GM12892 (cell line): ENCODE results near the gene LRMDA.
"Not testable (repeated sequence)": the region's sequence is repeated elsewhere in the genome, so short reads cannot be mapped to it uniquely, and the experiment has no call there.

ENCODE experiments used
- DNase-seq: peaks from one replicate; pipeline ENCODE4 v3.0.0; 2011; ENCODE audit not compliant: insufficient read length
- FAIRE-seq: peaks from 2 replicates; lab custom pipeline; 2011; peaks lifted over from hg19 to GRCh38; lab: Jason Lieb, UNC
- POLR2A ChIP-seq: IDR thresholded peaks from 2 replicates; pipeline ENCODE4 v1.6.1; 2011; ENCODE audit warnings: low read depth, low read length, control low read depth
- POLR2AphosphoS5 ChIP-seq: IDR thresholded peaks from 2 replicates; pipeline ENCODE4 v1.6.1; 2011; ENCODE audit warnings: low read depth, low read length, control low read depth
- TAF1 ChIP-seq: IDR thresholded peaks from 2 replicates; pipeline ENCODE4 v1.6.1; 2011; ENCODE audit warnings: low read depth, mild to moderate bottlenecking, control low read depth, low read length, borderline replicate concordance

Gene LRMDA

GRCh38 chr10:76492026-76492425 is 1060.6 kb downstream of the LRMDA start:
- DNase-seq (no peak), FAIRE-seq (no peak)
- TF ChIP-seq POLR2AphosphoS5 = no peak
- TF ChIP-seq TAF1 = no peak
- no peak for TF ChIP-seq POLR2A

DNA sequence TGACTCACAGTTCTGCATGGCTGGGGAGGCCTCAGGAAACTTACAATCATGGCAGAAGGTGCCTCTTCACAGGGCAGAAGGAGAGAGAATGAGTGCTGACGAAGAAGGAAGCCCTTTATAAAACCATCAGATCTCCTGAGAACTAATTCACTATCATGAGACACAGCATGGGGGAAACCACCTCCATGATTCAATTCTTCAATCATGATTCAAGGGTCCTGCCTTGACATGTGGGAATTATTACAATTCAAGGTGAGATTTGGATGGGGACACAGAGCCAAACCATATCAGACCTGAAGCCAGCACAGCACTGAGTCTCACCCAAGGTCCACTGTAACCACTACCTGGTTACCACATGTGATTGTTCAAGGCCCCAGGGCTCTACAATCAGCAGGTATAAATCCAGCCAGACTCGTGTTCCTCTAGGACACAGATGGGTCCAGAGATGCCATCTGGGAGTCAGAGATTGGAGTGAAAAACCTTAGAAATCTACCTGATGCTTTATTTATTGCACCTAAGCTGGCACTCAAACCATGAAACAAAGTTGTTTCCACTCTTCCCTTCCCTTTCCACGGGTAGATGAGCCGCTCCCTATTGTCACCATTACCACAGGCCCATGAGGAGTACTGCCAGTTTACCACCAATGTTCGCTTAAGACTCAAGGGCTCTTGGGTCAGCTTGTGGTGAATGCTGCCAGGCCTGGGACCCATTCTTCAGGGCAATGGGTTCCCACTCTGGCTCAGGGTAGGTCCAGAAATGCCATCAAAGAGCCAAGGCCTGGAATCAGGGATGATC is 1061.5 kb downstream of the LRMDA start:
- no peak for TF ChIP-seq TAF1
- TF ChIP-seq POLR2A = no peak
- no peak for TF ChIP-seq POLR2AphosphoS5
- FAIRE-seq = no peak
- no peak for DNase-seq

GRCh38 chr10:76497666-76498065 is 1066.2 kb downstream of the LRMDA start:
- DNase-seq = no peak
- FAIRE-seq = no peak
- TF ChIP-seq TAF1 (no peak), POLR2AphosphoS5 (no peak), POLR2A (no peak)

DNA sequence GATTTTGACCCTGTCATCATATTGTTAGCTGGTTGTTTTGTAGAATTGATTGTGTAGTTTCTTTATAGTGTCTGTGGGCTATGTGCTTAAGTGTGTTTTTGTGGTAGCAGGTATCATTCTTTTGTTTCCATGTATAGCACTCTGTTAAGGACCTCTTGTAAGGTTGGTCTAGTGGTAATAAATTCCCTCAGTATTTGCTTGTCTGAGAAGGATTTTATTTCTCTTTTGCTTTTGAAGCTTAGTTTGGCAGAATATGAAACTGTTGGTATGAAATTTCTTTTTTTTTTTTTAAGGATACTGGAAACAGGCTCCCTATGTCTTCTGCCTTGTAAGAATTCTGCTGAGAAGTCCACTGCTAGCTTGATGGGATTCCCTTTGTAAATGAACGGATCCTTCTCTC is 1073.4 kb downstream of the LRMDA start:
- no peak for FAIRE-seq
- DNase-seq = no peak

DNA sequence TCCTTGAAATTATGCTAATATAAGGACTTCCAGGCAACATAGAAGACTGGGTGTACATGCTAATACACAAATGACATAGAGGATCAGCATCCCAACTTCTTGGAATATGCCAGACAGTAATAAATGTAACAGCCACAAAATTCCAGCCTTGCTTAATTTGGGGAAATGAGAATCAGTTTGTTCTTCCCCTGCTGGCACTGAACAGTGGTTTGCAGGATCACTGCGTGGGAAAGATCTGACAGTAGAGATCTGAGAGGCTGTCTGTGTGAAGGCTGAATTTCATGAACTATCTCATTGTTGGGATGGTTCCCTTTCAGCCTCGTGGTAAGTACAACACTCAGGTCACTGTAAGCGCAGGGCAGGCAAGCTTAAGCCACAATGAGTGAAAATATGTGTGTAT is 1078.0 kb downstream of the LRMDA start:
- TF ChIP-seq TAF1 = no peak
- no peak for TF ChIP-seq POLR2A
- no peak for TF ChIP-seq POLR2AphosphoS5
- DNase-seq (no peak), FAIRE-seq (no peak)

More for the DNA sequence above, 1073.4 kb downstream of the LRMDA start:
- TF ChIP-seq POLR2AphosphoS5 (no peak), POLR2A (no peak), TAF1 (no peak)

- DNase-seq = no peak
- TF ChIP-seq POLR2A (no peak), TAF1 (no peak), POLR2AphosphoS5 (no peak)
- FAIRE-seq = no peak
Measured at GRCh38 chr10:76514321-76514720, 1082.9 kb downstream of the LRMDA start.

GRCh38 chr10:76514869-76515268 is 1083.4 kb downstream of the LRMDA start:
- no peak for TF ChIP-seq POLR2A
- no peak for TF ChIP-seq POLR2AphosphoS5
- TF ChIP-seq TAF1 = no peak
- FAIRE-seq (no peak), DNase-seq (no peak)

GRCh38 chr10:76522547-76522946 is 1091.1 kb downstream of the LRMDA start:
- FAIRE-seq (no peak), DNase-seq (no peak)
- no peak for TF ChIP-seq POLR2A
- no peak for TF ChIP-seq POLR2AphosphoS5
- no peak for TF ChIP-seq TAF1

DNA sequence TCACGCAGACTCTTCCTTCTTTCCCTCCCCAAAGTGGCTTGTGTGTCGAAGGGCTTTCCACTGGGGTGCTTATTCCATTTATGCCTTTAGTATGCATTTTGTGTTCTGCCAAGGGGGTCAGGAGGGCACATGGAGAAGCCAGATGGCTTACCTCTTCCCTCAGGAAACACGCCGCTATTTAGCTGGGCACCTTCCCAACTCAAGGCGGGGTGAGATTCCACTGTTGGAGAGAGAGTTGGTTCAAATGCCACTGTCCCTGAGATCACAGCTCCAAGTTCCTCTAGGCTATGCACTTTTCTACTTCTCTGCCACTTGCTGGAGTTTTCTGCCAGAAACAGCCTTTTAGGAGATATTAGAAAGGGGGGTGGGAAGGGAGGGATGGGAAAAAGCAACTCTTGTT is 1091.8 kb downstream of the LRMDA start:
- FAIRE-seq = no peak
- TF ChIP-seq POLR2A = no peak
- no peak for TF ChIP-seq POLR2AphosphoS5
- DNase-seq = no peak

DNA sequence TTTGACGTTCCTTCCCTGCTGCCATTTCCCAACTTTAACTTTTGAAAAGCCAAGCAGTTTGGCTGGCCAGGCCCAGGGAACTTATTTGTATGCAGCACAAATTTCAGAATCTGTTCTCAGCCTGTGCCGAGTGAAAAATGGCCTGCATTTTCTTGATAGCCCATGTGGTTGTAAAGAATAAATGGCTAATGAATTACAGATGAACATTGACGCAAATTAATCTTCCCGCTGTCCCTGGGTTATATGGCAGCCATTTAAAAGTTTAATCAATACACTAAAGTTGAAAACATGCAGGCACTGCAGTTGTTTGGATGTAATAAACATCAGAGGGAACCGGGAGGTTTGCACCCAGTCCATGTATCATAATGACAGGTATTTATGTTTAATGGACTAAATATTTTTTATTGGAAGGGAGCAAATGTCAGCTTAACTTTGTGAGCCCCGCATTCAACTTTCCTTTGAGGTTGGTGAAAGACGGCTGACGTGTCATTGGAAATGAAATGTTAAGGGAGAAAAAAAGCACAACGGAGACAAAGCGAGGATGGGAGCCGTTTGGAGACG is 1092.4 kb downstream of the LRMDA start:
- FAIRE-seq = no peak
- TF ChIP-seq POLR2A = no peak
- TF ChIP-seq POLR2AphosphoS5 = no peak
- TF ChIP-seq TAF1 = no peak
- DNase-seq = no peak

- DNase-seq, FAIRE-seq: not testable (repeated sequence)
Measured at GRCh38 chr10:76526833-76527232, 1095.4 kb downstream of the LRMDA start.

- FAIRE-seq (no peak), DNase-seq (no peak)
- no peak for TF ChIP-seq POLR2AphosphoS5
- no peak for TF ChIP-seq TAF1
- TF ChIP-seq POLR2A = no peak
Measured at GRCh38 chr10:76540331-76540730, 1108.9 kb downstream of the LRMDA start.
